Stomach (tissue), 9 donors: ENCODE results near the gene INPP4B. TPM values are rescaled to one million over a fixed set of nuclear protein-coding genes. Genes with fewer than 3 reads are reported as not detected.

Source experiments
- DNase-seq, 2 donors: peaks; one replicate each; pipeline versions ENCODE4 v3.0.0 to v3.0.0-alpha.2; 2013 to 2019
- H3K27ac ChIP-seq, 5 donors: fragments of 200-600 bp in 4 of 5; sonication (generic) in 4 of 5; one replicate each; pipeline ENCODE4 v1.5.1; 2013 to 2019; ENCODE audit warnings: mild to moderate bottlenecking in 1 of 5, moderate library complexity in 1 of 5
- H3K27me3 ChIP-seq, 3 donors: fragments of 200-600 bp; sonication (generic); one replicate each; pipeline ENCODE4 v1.5.1; 2017 to 2019; ENCODE audit warnings: mixed run types in 1 of 3
- H3K36me3 ChIP-seq, 4 donors: fragments of 200-600 bp; sonication (generic); 1 replicate in 3 of 4; 2 replicates in 1 of 4; pipeline ENCODE4 v1.5.1; 2016 to 2019
- H3K4me1 ChIP-seq, 4 donors: fragments of 200-600 bp; sonication (generic); one replicate each; pipeline ENCODE4 v1.5.1; 2016 to 2019
- H3K4me3 ChIP-seq, 4 donors: fragments of 200-600 bp; sonication (generic) in 3 of 4; one replicate each; pipeline ENCODE4 v1.5.1; 2016 to 2019; ENCODE audit warnings: mild to moderate bottlenecking in 1 of 4
- H3K9me3 ChIP-seq, 4 donors: fragments of 200-600 bp; sonication (generic); one replicate each; pipeline ENCODE4 v1.5.1; 2016 to 2019
- CTCF ChIP-seq, 7 experiments: fragments of 450-650 bp in 4 of 7; fragments of 200-600 bp in 3 of 7; sonication (generic) in 3 of 7; IDR thresholded peaks; one replicate each; pipeline ENCODE4 v1.5.1; 2016 to 2019; ENCODE audit warnings: antibody characterized with exemption in 7 of 7, control low read depth in 2 of 7, mild to moderate bottlenecking in 1 of 7
- EP300 ChIP-seq: sonication (generic); formaldehyde crosslinking; IDR thresholded peaks from one replicate; pipeline ENCODE4 v1.6.1; 2017; ENCODE audit warnings: antibody characterized with exemption
- POLR2A ChIP-seq, 4 donors: fragments of 450-650 bp; IDR thresholded peaks; one replicate each; pipeline ENCODE4 v1.6.1; 2016; ENCODE audit warnings: antibody characterized with exemption in 4 of 4, control low read depth in 2 of 4, mild to moderate bottlenecking in 1 of 4, moderate library complexity in 1 of 4
- POLR2AphosphoS5 ChIP-seq, 3 donors: sonication (generic); formaldehyde crosslinking; IDR thresholded peaks; one replicate each; pipeline ENCODE4 v1.6.1; 2016; ENCODE audit warnings: antibody characterized with exemption in 3 of 3
- WGBS, 5 donors: extraction: QIAGEN DNeasy Blood & Tissue Kit in 3 of 5; methylation state at CpG; one replicate each; pipeline versions ENCODE4 v1.1.5 to v1.1.7; 2013 to 2018; 5-methylcytosine and 5-hydroxymethylcytosine counted together
- intact Hi-C: fragments of 100-400 bp; cut with DNase I; formaldehyde crosslinking; loops from one replicate; pipeline ENCODE4 v1.15.1; 2023; ENCODE audit warnings: low total_unique reads
- polyA plus RNA-seq, 3 donors: library from polyadenylated mRNA; stranded (reverse); fragments of 200-250 nt; gene quantifications; one replicate each; pipeline ENCODE4 v1.2.3, GENCODE V29; 2013
- total RNA-seq, 5 donors: library from RNA; depleted of rRNA; stranded (reverse); fragments of >200 nt; gene quantifications; one replicate each; pipeline versions ENCODE4 v1.1.0 to v1.2.3, GENCODE V29; 2014 to 2016
- donor health status: healthy with polysubstance abuse.
- donor health status: Bipolar disorder and iron deficiency.
- donor health status: healthy.

INPP4B gene
- total and polyA plus RNA-seq, 8 donors, result 1.4 to 96.9 (median 11.7) TPM

- intact Hi-C loops, result no loop called here
- WGBS, 5 donors, result 86 to 94% (median 90%) methylated on average over 5 of the region's 5 CpGs
- Histone ChIP-seq H3K4me3 (no peak overlapping the region), H3K9me3 (no peaks in the 10 kb centered on the region), H3K27ac (no peak overlapping the region), H3K36me3 (no peaks in the 10 kb centered on the region), H3K27me3 (no peaks in the 10 kb centered on the region), H3K4me1 (no peaks in the 10 kb centered on the region)
- DNase-seq, result no peak
- TF ChIP-seq POLR2A (IDR thresholded peaks at IDR 0.05) (no peak), CTCF (IDR thresholded peaks at IDR 0.05) (no peak), EP300 (no peak), POLR2AphosphoS5 (IDR thresholded peaks at IDR 0.05) (no peak)
These were observed 20.6 kb upstream of the INPP4B start for GRCh38 chr4:142866685-142867084.

DNA sequence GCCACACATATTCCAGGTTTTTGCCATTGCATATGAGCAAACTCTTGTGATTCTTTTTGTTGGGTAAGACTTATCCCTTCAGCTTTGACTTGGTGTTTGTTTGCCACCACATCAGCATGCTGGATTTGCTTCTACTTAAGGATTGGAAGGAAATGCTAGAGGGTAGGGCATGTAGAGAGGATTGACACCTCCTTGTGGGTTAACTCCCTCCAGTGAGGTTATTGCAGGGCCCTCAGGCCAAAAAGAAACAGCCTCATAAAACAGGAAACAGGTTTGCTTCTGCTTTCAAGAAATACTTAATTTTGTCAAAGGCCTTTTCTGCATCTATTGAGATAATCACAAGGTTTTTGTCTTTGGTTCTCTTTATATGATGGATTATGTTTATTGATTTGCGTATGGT, 15.2 kb upstream of the INPP4B start:
- DNase-seq, result no peak
- 93 to 100% (median 95%) methylated on average over 1 of the region's 1 CpG for WGBS, 5 donors

DNA sequence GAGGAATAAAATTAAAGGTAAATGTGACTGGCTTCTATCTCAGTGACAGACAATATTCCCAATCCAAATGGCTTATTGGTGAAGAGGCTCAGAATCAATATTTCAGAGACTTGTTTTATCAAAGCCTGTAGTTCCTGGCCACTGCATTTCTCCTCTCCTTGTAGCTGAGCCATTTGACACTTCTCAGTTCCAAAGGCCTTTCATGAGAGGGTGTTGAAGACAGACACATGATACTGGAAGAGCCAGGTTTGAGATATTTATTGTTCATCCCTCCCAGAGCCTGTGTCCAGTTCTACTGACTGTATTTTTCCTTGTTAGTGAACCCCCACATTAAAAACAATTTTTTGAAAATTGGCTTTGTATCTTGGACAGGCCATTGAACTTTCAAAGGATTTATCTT, 12.9 kb upstream of the INPP4B start:
- no peaks in the 10 kb centered on the region for H3K36me3 ChIP-seq
- H3K4me3 ChIP-seq, result no peak overlapping the region
- TF ChIP-seq POLR2A (IDR thresholded peaks at IDR 0.05) (no peak), CTCF (IDR thresholded peaks at IDR 0.05) (no peak), EP300 (no peak), POLR2AphosphoS5 (IDR thresholded peaks at IDR 0.05) (no peak)
- DNase-seq, result no peak
- H3K27me3 ChIP-seq, result peaks cover 0 to 3% (median 0%) of the 10 kb centered on the region in 3 donors
- H3K27ac ChIP-seq, result no peak overlapping the region
- no peaks in the 10 kb centered on the region for H3K4me1 ChIP-seq
- intact Hi-C loops, result no loop called here
- no peaks in the 10 kb centered on the region for H3K9me3 ChIP-seq

More for the DNA sequence above, 15.2 kb upstream of the INPP4B start:
- Histone ChIP-seq H3K27ac (no peak overlapping the region), H3K36me3 (no peaks in the 10 kb centered on the region), H3K9me3 (no peaks in the 10 kb centered on the region), H3K27me3 (peaks cover 0 to 3% (median 0%) of the 10 kb centered on the region in 3 donors), H3K4me1 (no peaks in the 10 kb centered on the region), H3K4me3 (no peak overlapping the region)
- intact Hi-C loops, result no loop called here
- TF ChIP-seq POLR2A (IDR thresholded peaks at IDR 0.05) (no peak), POLR2AphosphoS5 (IDR thresholded peaks at IDR 0.05) (no peak), EP300 (no peak), CTCF (IDR thresholded peaks at IDR 0.05) (no peak)

- no peak for DNase-seq
- Histone ChIP-seq H3K27ac (no peak overlapping the region), H3K4me3 (no peak overlapping the region), H3K27me3 (peaks cover 0 to 3% (median 0%) of the 10 kb centered on the region in 3 donors), H3K9me3 (no peaks in the 10 kb centered on the region), H3K36me3 (no peaks in the 10 kb centered on the region), H3K4me1 (no peaks in the 10 kb centered on the region)
- WGBS, 5 donors, result 33 to 56% (median 44%) methylated on average over 3 of the region's 3 CpGs
- intact Hi-C loops, result no loop called here
- TF ChIP-seq POLR2AphosphoS5 (IDR thresholded peaks at IDR 0.05) (no peak), CTCF (IDR thresholded peaks at IDR 0.05) (no peak), POLR2A (IDR thresholded peaks at IDR 0.05) (no peak), EP300 (no peak)
These were observed 12.3 kb upstream of the INPP4B start for GRCh38 chr4:142858446-142858845.
